Left colon (tissue), 2 donors: ENCODE results near the gene ARFGAP2. TPM values are rescaled to one million over a fixed set of nuclear protein-coding genes. Genes with fewer than 3 reads are reported as not detected.
"Not testable (repeated sequence)": the region's sequence is repeated elsewhere in the genome, so short reads cannot be mapped to it uniquely, and the experiment has no call there.

Experiments
- ATAC-seq: fragments of 200-7000 bp; cut with Tn5 transposase; one replicate; pipeline ENCODE4 v1.9.1; 2020; ENCODE audit warnings: mild to moderate bottlenecking, moderate library complexity
- DNase-seq, 2 donors: peaks; one replicate each; pipeline ENCODE4 v3.0.0-alpha.2; 2020
- intact Hi-C, 2 donors: fragments of 100-400 bp; cut with DNase I in 1 of 2; cut with micrococcal nuclease in 1 of 2; formaldehyde crosslinking; loops; one replicate each; pipeline versions ENCODE4 v1.11.2 to v1.14.0; 2022; cut with DNase I, micrococcal nuclease
- microRNA-seq, 2 donors: library from miRNA; unstranded; fragments of <30 nt; microRNA quantifications; one replicate each; pipeline versions ENCODE4 v1.1.0 to v1.2.0, GENCODE V29; 2020
- total RNA-seq, 2 donors: library from RNA; stranded (reverse); fragmentation: NEBNext Ultra II Directional; extraction: Animal tissue kit (Norgen Biotek cat#: 25700); gene quantifications; one replicate each; pipeline ENCODE4 v1.2.1, GENCODE V29; 2021
- donor health status: DM: no; HTN: no; CAD: no.
- donor health status: DM: yes; HTN: yes; CAD: no.

ARFGAP2 gene
- total RNA-seq, 2 donors from 2014 or later, result 81.5 to 85.4 TPM

GRCh38 chr11:47131136-47131535 is 45.5 kb downstream of the ARFGAP2 start:
- intact Hi-C loops, result no loop called here
- ATAC-seq, result no peak
- DNase-seq, result no peak

- DNase-seq (no peak), ATAC-seq (no peak)
- intact Hi-C loops, result no loop called here
Observed at GRCh38 chr11:47130543-47130942, 46.1 kb downstream of the ARFGAP2 start.

DNA sequence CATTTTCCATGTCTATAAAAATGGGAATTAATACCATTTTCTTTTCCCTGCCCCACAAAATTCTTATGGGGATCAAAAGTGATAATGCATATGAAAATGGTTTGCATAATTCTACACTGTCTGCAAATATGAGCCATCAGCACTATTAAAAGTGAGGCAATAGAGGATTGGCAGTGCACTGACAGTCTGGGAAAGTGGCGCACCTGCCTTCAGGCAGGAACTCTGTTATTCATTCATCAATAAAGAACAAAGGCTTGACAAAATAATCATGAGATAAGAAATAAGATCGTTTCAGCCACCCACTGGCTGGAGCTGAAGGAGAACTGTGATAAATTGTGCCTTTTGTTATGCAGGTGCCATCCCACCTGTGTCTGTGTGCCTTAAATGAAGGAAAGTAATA is 49.5 kb downstream of the ARFGAP2 start:
- DNase-seq (no peak), ATAC-seq (peak; percentile 61)

GRCh38 chr11:47125083-47125482 is 51.6 kb downstream of the ARFGAP2 start:
- DNase-seq, result no peak
- ATAC-seq, result no peak
- intact Hi-C loops, result no loop called here

More for the DNA sequence above, 49.5 kb downstream of the ARFGAP2 start:
- intact Hi-C loops, result no loop called here

GRCh38 chr11:47124675-47125074 is 52.0 kb downstream of the ARFGAP2 start:
- DNase-seq, result no peak
- no peak for ATAC-seq
- intact Hi-C loops, result no loop called here

DNA sequence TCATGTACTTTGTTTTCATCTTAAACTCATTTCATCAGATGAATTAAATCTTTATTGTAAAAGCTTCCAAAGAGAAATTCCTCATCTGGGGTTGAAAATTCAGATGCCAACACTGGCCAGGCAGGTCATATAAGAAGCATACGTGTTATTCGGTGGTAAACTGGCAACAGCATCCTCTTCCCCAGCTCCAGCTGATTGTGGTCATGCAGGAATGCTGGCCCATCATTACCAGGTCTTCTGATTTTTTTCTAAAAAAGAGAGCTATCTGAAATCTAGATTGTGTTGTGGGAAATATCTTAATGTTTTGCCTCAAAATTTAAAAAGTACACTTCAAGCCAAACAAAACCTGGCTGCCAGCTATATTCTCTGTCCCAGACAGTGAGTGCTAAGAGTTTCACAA is 53.6 kb downstream of the ARFGAP2 start:
- ATAC-seq (no peak), DNase-seq (no peak)
- intact Hi-C loops, result no loop called here

DNA sequence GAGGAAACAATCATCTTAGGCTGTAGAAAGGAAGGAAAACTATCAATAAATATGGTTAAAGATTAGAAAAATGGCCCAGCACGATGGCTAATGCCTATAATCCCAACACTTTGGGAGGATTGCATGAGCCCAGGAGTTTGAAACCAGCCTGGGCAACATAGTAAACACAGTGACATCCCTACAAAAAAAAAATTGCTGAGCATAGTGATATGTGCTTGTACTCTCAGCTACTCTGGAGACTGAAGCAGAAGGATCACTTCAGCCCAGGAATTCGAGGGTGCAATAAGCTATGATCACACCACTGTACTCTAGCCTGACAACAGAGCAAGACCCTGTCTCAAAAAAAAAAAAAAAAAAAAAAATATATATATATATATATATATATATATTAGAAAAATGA is 54.9 kb downstream of the ARFGAP2 start:
- DNase-seq (no peak), ATAC-seq (no peak)
- intact Hi-C loops, result no loop called here

- intact Hi-C loops, result no loop called here
- no peak for ATAC-seq
- DNase-seq, result no peak
Observed at GRCh38 chr11:47121056-47121455, 55.6 kb downstream of the ARFGAP2 start.

DNA sequence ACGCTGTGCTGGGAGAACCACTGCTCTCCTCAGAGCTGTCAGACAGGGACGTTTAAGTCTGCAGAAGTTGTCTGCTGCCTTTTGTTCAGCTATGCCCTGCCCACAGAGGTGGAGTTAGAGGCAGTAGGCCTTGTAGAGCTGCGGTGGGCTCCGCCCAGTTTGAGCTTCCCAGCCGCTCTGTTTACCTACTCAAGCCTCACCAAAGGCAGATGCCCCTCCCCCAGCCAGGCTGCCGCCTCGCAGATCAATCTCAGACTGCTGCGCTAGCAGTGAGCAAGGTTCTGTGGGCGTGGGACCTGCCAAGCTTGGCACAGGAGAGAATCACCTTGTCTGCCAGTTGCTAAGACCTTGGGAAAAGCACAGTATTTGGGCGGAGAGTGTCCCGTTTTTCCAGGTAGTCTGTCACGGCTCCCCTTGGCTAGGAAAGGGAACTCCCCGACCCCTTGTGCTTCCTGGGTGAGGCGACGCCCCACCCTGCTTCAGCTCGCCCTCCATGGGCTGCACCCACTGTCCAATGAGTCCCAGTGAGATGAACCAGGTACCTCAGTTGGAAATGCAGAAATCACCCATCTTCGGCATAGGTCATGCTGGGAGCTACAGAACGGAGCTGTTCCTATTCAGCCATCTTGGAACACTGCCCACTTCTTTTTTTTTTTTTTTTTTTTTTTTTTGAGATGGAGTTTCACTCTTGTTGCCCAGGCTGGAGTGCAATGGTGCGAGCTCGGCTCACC is 57.6 kb downstream of the ARFGAP2 start:
- intact Hi-C loops, result not testable (repeated sequence)
- DNase-seq (peak; percentile 95 to 96), ATAC-seq (peak; percentile 94)

Small RNA genes within 50 kb of the gene (microRNA-seq; reads per million reads assigned to microRNA genes)
- gene MIR6745, result 0 reads per million in 2 donors

Other genes starting within 250 kb of the ARFGAP2 start
- 10 to 100 TPM; 27.7 to 34.8 TPM for gene CSTPP1, start 240.1 kb downstream of the ARFGAP2 start, total RNA-seq
- gene PACSIN3, start 9.6 kb upstream of the ARFGAP2 start, total RNA-seq, result 1 to 10 TPM; 2.2 to 7.1 TPM
- gene DDB2, start 38.1 kb upstream of the ARFGAP2 start, total RNA-seq, result 10 to 100 TPM; 24.7 to 37.7 TPM
- 10 to 100 TPM; 47.8 to 53.5 TPM for gene ACP2, start 71.9 kb upstream of the ARFGAP2 start, total RNA-seq
- 10 to 100 TPM; 52.1 to 58.2 TPM for gene NR1H3, start 81.1 kb upstream of the ARFGAP2 start, total RNA-seq
- gene MADD, start 93.3 kb upstream of the ARFGAP2 start, total RNA-seq, result 10 to 100 TPM; 50.8 to 61.6 TPM
- not detected for gene MYBPC3, start 175.8 kb upstream of the ARFGAP2 start, total RNA-seq
- gene SPI1, start 201.7 kb upstream of the ARFGAP2 start, total RNA-seq, result 10 to 100 TPM in 1 of 2 donors, 1 to 10 TPM in 1; 5.0 to 15.8 TPM
- 10 to 100 TPM; 17.9 to 20.2 TPM for gene SLC39A13, start 231.7 kb upstream of the ARFGAP2 start, total RNA-seq
- 10 to 100 TPM; 74.8 to 82.5 TPM for gene PSMC3, start 249.6 kb upstream of the ARFGAP2 start, total RNA-seq